Lower leg skin (tissue), 4 donors: Measurements from ENCODE around the gene ACBD3. TPM values are rescaled to one million over a fixed set of nuclear protein-coding genes. Genes with fewer than 3 reads are reported as not detected.

Experiments used
- DNase-seq, 2 donors: peaks; one replicate each; pipeline ENCODE4 v3.0.0-alpha.2; 2019; ENCODE audit warnings: low spot score in 2 of 2
- H3K4me3 ChIP-seq: fragments of 200-600 bp; sonication (generic); 2 replicates; pipeline ENCODE4 v1.5.1; 2017; ENCODE audit warnings: mild to moderate bottlenecking, low read depth; ENCODE audit not compliant: poor library complexity, severe bottlenecking
- CTCF ChIP-seq, 3 donors: fragments of 450-650 bp; IDR thresholded peaks; one replicate each; pipeline ENCODE4 v1.5.1; 2016; ENCODE audit warnings: antibody characterized with exemption in 3 of 3, mild to moderate bottlenecking in 3 of 3, moderate library complexity in 2 of 3
- POLR2A ChIP-seq, 2 donors: fragments of 450-650 bp; IDR thresholded peaks; one replicate each; pipeline ENCODE4 v1.6.1; 2016 to 2017; ENCODE audit warnings: antibody characterized with exemption in 2 of 2, mild to moderate bottlenecking in 1 of 2, moderate library complexity in 1 of 2
- WGBS, 2 donors: methylation state at CpG; one replicate each; pipeline ENCODE4 v1.1.5; 2018; 5-methylcytosine and 5-hydroxymethylcytosine counted together
- intact Hi-C: fragments of 100-400 bp; cut with DNase I; formaldehyde crosslinking; loops from one replicate; pipeline ENCODE4 v1.15.0; 2023; ENCODE audit warnings: low total_unique reads
- total RNA-seq, 4 donors: library from RNA; depleted of rRNA; stranded (reverse); fragments of >200 nt; gene quantifications; one replicate each; pipeline ENCODE4 v1.1.0, GENCODE V29; 2016

The ACBD3 gene
- total RNA-seq, 4 donors from 2014 or later, result 39.7 to 57.6 (median 49.9) TPM

GRCh38 chr1:226164154-226164553, 22.4 kb downstream of the ACBD3 start:
- no peak for DNase-seq
- no peak overlapping the region for H3K4me3 ChIP-seq
- TF ChIP-seq POLR2A (IDR thresholded peaks at IDR 0.05) (no peak), CTCF (IDR thresholded peaks at IDR 0.05) (no peak)
- WGBS, 2 donors, result 73 to 97% methylated on average over 1 of the region's 1 CpG
- intact Hi-C loops, result no loop called here

- WGBS, 2 donors, result 75 to 86% methylated on average over 8 of the region's 8 CpGs
- intact Hi-C loops, result no loop called here
- no peak overlapping the region for H3K4me3 ChIP-seq
- no peak for DNase-seq
- no peak for TF ChIP-seq CTCF (IDR thresholded peaks at IDR 0.05)
- no peak for TF ChIP-seq POLR2A (IDR thresholded peaks at IDR 0.05)
Observed at GRCh38 chr1:226162898-226163297, 23.6 kb downstream of the ACBD3 start.

- no peak for TF ChIP-seq POLR2A (IDR thresholded peaks at IDR 0.05)
- no peak for TF ChIP-seq CTCF (IDR thresholded peaks at IDR 0.05)
- 95 to 96% methylated on average over 7 of the region's 7 CpGs for whole genome bisulfite sequencing, 2 donors
- no peak overlapping the region for H3K4me3 ChIP-seq
- intact Hi-C loops, result no loop called here
- DNase-seq, result no peak
Observed at GRCh38 chr1:226158983-226159382, 27.6 kb downstream of the ACBD3 start.

GRCh38 chr1:226158457-226158856, 28.1 kb downstream of the ACBD3 start:
- TF ChIP-seq POLR2A (IDR thresholded peaks at IDR 0.05), result no peak
- TF ChIP-seq CTCF (IDR thresholded peaks at IDR 0.05), result no peak
- intact Hi-C loops, result no loop called here
- 94 to 97% methylated on average over 1 of the region's 1 CpG for WGBS, 2 donors
- no peak overlapping the region for H3K4me3 ChIP-seq
- no peak for DNase-seq

GRCh38 chr1:226157761-226158316, 28.7 kb downstream of the ACBD3 start:
- TF ChIP-seq POLR2A (IDR thresholded peaks at IDR 0.05), result no peak
- TF ChIP-seq CTCF (IDR thresholded peaks at IDR 0.05), result no peak
- intact Hi-C loops, result no loop called here
- WGBS, 2 donors, result 97 to 100% methylated on average over 1 of the region's 1 CpG
- H3K4me3 ChIP-seq, result no peak overlapping the region
- no peak for DNase-seq

- 94 to 95% methylated on average over 1 of the region's 1 CpG for WGBS, 2 donors
- no peak for DNase-seq
- intact Hi-C loops, result no loop called here
- TF ChIP-seq POLR2A (IDR thresholded peaks at IDR 0.05) (no peak), CTCF (IDR thresholded peaks at IDR 0.05) (no peak)
- H3K4me3 ChIP-seq, result no peak overlapping the region
Observed at GRCh38 chr1:226154593-226154992, 31.9 kb downstream of the ACBD3 start.
